ENCODE data around the gene ZFAND3.

Gene ZFAND3

DNA sequence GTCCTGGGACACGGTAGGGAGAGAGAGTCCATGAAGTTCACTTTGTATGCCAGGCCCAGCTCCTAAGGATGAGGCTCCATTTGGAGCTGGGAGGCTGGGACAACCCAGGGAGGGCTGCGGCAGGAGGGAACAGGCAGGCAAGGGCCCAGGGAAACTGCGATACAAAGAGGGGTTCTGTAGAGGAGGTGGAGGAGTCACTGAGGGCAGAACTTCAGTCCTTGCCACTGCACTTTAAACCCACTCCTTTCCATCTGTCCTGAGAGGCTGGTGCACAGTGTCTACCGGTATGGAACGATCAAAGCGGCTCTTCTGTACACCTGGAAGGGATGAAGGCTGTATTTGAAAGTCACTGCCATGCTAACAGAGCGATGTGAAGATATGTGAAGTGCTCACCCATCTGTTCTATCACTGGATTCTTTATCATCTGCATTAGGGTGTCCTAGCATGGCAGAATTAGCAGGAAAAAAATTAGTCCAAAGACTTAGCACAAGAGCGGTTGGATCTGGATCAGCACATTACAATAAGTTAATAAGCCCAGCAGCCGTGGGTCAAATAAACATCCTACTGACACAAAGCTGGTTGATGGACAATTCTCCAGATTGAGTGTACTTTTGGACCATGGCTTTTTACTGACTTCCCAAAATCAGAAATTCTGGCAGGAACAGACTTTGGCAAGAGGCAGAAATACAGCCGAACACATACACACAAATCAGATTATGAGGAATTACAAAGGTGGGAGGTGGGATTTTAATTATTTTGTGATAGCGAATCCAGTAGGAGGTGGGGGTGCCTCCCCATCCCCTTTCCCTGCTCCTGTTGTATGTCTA lies 20.9 kb upstream of the ZFAND3 start:
- DNase-seq, result no peak

DNA sequence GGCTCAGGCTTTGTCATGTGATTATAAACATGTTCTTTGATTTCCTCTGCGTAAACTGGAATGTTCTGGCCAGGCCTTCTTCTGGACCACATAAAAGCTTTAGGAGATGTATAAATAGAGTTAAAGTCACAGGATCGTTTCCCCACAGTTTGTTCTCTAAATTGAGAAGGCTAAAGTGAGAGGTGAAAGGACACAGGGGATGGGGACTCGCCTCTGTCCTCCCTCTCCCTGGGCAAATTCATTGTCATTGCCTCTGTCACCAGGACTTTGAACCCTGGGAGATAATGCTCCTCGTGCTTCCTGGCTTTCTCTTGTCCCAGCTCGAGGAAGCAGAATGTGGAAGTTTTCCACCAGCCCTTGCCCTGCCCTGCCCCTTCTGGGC lies 20.3 kb upstream of the ZFAND3 start:
- DNase-seq, result no peak

DNA sequence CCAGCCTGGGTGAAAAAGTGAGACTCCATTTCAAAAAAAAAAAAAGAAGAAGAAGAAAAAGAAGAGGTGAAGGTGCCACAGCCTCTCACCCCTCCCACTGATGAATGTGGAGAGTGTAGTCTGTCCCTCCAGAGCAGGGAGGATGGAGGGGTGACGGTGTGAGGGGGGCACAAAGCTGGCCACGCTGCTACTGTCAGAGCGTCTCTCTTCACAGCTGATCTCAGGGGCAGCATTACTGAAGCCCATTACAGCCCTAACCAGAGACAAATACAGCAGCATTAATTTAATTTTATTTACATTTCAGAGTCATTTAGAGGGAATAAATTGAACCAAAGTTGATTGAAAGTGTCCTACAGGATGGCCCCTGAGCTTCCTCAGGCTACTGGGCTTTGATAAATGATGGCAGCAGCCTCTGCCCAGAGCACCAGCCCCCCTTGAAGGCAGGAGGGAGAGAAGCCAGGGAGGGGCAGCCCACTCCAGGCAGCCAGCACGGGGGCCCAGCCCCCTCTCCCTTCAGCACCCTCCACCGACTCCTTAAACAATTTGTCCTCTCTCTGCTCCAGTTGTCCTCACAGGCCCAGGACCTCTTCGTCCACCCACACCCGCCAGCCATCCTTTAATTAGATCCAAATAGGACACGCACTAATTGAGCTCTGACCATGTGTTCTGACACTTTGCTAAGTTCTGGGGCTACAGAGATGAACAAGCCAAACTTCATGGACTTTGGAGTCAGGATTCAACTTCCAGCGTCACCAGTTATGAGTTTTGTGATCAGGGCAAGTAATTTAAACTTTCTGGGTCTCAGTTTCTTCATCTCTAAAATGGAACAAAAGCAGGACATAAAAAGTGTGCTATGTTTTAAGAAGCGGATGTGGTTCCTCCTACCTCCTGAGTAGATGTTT lies 18.6 kb upstream of the ZFAND3 start:
- no peak for DNase-seq

DNA sequence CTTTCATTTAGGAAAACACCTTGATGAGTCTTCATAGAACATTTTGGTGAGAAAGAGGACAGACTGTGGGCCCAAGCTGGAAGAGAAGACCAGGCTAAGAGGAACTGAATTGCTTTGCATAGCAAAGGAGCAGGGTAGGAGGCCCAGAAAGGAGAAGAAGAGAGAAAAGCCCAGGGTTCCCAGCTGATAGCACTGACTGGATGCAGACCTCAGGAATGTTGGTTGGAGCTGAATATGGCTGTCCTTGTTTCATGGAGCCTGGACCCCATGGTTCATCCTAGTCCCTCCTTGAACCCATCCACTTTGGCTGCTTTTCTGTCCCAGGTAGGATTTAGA lies 18.0 kb upstream of the ZFAND3 start:
- no peak for DNase-seq

DNA sequence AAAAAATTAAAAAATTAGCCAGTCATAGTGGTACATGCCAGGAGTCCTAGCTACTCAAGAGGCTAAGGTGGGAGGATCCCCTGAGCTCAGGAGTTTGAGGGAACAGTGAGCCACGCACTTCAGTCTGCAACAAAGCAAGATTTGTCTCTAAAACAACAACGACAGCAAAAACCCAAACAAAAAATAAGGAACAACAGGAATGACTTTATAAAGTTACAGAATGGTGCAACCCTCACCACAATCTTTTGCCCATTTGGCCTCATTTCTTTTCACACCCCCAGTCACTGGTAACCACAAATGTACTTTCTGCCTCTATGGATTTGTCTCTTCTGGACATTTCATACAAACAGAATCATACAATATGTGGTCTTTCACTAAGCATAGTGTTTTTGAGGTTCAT lies 16.7 kb upstream of the ZFAND3 start:
- no peak for DNase-seq

DNA sequence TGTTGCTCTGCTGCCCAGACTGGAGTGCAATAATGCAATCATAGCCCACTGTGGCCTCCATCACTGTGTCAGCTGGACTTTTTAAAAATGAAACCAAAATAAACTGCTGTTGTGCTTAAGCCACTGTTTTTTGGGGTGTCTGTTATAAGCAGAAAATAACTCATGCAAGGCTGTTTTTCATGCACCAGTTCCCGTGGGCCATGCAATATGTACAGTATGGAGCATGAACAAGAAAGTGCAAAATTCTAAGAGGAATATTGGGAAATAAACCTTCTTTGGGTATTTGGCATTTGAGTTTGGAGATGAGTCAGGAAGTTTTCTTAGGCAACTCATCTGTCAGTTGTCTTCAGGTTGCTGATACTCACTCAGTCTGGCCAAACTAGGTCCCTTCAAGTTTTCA lies 14.9 kb upstream of the ZFAND3 start:
- no peak for DNase-seq

DNA sequence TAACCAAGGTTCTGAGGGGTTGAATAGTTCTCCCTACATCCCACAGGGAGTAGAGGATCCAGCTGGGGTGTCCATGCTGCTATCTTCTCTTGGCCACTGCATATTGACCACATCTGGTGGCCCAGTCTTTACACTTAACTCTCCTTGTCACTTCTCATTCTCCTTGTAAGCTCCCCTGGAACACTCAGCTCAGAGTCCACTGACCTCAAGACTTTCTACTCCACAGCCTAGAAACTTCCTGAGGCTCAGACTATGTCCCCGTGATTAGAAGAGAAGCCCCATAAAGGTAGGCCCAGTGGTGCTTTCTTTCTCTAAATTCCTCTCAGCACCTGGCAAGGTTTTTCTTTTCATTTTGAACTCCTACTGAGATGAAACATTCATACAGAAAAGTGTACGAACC lies 13.3 kb upstream of the ZFAND3 start:
- DNase-seq, result no peak

DNA sequence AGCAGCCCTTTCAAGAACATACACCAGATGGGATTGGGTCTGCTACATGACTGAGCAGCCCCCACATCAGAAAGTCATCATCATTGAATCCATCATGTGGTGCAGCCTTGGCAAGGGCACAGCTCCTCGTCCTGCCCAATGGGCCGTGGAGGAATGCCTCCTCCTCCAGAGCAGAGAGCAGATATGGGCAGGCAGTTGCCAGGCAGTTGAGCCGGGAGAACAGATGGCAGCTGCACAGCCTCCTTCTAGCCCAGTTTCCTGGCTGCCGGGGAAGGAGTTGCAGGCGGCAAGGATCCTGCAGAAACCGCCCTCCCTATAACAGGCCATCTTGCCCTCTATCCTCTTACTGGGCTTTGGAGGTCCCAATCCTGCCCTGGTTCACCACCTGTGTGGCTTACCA lies 11.9 kb upstream of the ZFAND3 start:
- DNase-seq, result no peak

DNA sequence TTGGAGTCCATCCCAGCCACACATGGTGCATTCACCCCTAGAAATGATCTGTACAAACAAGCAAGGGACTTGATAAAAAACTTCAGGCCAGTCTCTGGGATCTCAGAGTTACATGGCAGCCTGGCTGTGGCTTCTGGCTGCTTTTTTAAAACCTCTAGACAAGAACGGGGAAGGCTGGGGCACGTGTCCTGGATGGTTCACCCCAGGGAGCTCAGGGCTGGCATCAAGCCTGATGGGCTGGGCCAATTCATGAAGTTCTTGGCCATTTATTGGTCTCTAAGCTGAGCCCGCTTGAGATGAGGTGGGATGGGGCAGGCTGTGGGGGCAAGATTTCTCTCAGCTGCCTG lies 10.4 kb upstream of the ZFAND3 start:
- no peak for DNase-seq

DNA sequence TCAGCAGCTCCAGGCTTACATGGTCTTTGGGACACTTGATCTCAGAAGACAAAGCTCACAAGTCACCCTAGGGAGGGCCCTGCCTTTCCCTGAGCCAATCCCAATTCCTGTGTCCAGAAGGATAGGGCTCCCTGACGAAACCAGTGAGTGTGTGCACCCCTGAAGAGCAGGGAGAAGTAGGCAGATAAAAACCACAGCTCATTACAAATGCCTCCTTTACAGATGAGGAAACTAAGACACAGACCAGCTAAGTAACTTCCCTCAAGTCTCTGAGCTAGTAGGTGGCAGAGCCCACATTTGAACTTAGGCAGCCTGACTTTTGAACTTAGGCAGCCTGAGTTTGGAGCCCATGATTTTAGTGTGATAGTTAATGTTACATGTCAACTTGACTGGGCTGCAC lies 6.7 kb upstream of the ZFAND3 start:
- DNase-seq, result no peak

DNA sequence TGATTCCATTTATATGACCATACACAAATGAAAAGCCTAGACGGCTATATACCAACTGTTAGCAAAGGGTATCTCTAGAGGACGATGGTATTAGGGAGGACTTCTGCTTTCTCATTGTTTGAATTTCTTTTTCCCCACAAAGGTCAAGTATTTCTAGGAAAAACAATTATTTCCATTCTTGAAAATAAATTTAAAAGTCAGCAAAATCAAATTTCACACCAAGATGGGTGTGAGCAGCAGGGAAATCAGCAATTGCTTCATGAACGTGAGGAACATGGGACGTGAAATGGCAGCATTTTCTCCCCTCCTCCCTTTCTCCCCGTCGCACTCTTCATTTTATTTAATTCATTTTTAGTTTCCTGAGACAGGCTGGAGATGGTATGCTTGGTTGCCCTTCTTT lies 5.2 kb upstream of the ZFAND3 start:
- DNase-seq, result no peak

DNA sequence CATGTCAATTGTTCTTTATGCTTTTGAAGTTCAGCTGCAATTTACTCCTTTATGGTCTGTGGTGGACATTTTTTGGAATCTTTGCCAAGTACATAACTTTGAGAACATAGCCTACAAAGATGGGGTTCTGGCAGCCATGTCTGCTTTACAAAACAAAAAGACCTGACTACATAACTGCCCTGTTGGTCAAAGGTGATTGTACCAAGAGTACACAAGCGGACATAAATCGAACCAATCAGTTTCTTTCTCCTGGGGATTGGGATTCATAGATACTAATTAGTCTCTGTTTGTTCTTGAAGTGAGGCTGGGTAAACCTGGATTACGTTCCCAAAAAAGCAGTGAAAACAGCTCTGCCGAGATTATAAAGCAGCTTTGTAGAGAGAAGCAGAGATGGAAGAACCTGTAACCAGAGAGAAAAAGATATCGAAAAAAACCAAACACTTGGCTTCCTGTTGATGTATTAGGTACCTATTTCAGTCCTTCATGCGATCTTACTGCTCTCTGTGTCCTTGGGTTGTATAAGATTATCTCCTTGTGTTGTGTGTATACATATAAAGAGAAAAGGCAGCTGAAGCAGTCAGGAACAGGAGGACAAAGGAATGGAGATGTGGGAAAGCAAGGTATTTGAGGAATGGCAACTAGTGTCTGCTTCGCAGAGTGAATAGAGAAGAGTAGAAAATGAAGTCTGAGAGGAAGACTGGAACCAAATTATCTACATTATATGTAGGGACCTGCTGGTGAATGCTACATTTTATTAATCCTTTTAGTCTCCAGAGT lies 2.7 kb upstream of the ZFAND3 start:
- no peak for DNase-seq

DNA sequence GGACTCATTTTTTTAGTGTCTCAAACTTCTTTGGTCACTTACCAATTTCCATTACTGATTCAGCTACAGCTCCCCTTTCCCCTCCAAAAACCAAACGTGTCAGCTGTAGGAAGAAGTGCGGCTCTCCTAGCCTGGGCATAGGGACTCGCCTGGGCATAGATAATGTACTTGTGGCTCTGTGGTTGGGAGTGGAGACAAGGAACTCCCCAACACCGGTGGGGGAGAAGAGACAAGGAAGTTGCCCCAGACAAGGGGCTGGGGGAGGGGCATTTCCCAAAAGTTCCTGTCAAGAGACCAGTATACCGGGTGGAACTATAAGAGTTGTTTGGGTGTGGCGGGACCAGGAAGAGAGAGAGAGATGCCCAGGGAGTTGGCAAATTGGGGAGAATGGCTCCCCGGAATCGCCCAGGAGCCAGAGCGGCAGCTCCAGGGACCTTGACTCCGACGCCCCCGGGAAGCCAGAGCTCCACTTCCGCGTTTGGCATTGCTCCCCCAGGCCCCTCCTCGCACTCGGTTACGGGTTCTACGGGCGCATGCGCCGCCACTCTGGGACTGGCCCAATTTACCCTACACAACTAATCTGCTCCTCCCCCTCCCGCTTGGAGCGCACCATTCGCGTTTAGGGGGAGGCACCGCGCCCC lies 871 bp upstream of the ZFAND3 start:
- peak; percentile 97 for DNase-seq

DNA sequence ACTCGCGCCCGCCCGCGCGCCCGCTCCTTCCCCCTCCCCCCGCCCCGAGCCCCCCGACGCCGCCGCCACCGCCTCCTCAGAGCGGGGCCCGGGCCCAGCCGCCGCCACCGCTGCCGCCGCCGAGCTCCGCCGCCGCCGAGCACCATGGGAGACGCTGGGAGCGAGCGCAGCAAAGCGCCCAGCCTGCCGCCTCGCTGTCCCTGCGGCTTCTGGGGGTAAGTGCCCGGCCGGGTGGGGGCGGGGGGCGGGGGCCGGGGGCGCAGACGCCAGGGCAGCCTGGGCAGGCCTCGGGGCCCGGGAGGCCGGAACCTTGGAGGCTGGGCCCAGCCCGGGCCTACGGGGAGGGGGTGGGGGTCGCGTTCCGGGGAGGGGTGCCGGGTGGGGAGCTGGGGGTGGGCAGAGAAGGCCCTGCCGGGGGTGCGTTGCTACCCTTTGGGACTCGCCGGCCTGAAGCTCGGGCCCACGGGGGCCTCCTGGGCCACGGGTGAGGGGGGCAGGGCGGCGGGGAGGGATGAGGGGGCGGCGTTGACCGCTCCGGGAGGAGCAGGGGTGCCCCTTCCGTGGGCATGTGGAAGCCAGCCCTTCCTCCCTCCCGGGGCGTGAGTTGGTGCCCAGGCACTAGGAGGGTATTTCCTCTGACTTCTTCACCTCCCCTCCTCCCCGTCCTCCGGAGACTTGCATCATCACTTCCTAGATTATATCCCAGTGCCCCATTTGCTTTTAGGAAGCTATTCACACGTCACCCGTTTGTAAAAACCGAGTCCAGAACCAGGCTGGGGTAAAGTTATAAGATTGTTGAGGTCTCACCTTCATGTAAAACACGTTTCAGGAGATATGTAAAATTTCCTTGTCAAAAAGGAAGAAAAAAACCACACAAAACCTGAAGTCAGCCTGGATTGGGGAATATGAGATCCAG lies 533 bp downstream of the ZFAND3 start:
- DNase-seq, result peak; percentile 69

DNA sequence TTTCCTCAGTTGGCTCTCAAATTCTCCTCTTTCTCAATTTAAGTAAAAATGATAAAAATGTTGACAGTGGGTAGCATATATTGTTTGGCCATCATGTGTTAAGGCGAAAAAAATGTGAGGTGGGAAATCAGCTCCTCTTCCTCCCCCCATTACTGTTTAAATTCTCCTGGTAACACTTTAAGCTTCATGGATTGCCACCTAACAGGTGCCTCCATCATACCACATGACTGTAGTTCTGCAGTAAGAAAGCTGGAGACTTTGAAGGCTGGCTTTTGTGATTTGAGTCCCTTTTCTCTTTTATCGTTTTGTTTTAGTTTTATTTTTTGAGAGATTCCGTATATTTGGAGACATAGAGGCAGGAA lies 1.2 kb downstream of the ZFAND3 start:
- no peak for DNase-seq

DNA sequence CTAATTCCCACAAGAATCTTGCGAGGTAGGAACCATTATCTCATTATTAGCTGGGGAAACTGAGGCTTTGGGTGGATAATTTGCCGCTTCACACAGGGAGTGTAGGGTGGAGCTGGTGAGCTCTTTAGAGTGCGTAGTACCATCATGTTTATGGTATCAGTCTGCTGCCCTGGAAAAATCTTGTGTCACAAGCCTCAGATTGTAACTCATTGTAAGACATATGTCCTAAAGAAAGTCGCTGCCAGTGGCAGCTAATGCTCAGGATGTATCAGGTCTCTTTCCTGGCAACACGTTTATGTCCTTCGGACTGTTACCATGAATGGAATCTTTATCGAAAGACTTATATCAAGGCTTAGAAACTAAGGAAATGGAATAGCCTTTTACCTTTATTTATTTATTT lies 1.9 kb downstream of the ZFAND3 start:
- no peak for DNase-seq

DNA sequence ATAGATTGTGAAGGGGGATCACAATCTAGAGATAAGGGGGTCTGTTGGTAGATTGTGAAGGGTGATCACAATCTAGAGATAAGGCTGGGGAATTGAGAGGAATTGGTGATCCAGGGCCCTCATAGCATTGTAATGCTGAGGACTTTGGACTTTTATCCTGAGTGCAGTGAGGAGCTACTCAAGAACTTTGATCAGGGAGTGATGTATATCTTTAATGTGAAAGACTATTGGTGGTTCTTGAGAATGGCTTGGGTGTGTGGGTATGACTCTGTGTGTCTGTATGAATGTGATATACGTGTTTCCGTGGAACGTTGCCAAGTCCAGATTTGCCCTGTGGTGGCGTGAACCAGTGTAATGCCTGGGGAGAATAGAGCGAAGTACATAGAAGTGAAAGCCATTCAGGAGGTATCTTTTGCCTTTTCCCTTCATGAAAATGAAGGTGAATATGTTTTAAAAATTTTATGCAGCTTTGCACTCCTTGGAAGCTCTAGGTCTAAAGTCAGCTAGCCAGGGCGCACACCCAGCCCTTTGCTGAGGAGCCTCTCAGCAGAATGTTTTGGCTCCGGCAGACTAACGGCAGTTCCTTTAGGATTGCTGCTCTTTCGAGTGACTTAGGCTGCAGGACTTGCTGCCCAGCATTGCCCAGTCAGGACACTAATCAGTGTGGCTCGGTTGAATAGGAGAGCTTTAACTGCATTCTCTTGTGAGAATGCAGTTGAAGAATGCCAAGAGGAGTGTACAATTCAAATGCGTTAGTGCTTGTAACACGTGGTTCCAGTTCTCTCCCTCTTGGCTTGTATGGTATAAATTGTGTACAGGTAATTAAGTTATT lies 3.5 kb downstream of the ZFAND3 start:
- DNase-seq, result peak; percentile 19

DNA sequence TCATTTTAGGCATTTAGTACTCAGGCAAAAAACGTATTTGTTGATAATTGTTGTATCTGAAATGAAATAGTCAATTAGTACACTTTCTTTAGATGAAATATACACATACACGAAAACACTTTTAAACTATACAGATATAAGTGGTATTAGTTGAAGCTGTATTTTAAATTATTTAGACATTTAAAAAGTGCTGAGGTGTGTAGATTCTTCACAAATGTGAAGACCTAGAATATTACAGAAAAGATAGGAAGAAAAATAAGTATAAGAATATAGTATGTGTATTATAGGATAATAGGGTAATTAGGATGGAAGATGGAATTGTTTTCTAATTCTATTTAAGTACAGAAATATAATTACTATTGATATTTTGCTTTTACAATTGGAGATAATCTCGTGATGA lies 4.6 kb downstream of the ZFAND3 start:
- no peak for DNase-seq

DNA sequence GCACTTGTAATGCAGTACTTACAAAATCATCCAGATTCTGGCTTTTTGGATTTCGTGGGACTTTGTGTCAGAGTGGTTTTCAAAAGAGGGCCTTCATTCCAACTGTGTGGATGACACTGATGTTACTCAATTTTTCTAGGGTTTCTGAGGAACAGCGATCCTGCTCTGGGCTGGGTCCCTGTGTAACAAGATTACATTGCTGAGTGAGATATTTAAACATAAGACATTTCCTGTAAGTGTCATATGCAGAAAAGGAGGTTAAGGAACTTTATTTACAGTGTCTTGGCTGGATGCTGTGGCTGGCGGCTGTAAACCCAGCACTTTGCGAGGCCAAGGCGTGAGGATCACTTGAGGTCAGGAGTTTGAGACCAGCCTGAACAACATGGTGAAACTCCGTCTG lies 6.7 kb downstream of the ZFAND3 start:
- no peak for DNase-seq

DNA sequence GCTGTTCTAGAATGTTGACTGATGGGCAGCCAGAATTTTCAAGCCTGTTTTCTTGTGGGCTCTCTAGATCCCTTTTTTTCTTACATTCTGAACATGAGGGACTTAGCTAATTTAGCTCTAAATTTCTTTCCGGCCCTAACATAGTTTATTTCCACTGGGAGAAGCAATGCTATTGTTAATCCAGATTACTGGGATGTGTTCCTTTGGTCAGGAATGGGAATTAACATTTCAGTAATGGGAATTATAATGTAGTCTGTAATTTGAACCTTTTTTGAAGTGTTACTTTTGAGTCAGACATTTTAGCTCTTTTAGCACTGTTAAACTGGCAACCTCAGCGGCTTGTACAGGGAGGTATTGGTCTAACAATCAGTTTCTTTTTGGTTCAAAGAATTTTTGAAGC lies 7.5 kb downstream of the ZFAND3 start:
- no peak for DNase-seq

DNA sequence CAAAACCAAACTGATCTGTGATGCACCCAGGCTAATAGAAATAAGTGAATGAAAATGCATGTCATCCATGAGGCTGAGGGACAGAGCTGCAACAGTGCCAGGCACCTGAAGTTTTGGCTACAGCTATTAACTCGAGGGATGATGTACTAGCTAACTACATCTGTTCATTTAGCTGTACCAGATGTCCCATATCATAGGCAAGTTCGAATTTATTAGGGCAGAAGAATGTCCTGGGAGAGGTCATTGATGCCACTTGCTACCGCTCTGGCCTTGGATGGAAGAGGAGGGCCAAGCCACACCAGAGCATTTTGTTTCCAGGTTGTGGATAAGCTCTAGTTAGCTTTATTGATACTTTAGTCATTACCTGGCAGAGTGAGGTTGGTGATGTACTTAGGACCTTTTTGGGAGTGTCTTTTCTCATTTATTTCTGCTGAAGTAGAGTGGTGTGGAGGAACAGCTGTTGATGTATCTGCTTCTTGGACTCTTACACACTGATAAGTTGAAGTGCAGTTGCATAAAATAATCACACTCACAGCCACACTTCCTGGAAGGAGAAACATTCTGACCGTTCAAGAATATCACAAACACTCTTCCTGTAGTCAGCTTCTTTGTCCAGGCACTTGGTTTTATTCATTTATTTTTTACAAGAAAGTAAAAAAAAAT lies 8.2 kb downstream of the ZFAND3 start:
- DNase-seq, result no peak
